DOHH2 (cell line): Measurements from ENCODE around the gene PREPL.

Source experiments
- H3F3A ChIP-seq: fragments of 200-600 bp; sonication (generic), shearing (Covaris generic); 2 replicates; pipeline ENCODE4 v1.6.0; 2016; ENCODE audit warnings: antibody characterized with exemption, mild to moderate bottlenecking; ENCODE audit not compliant: control insufficient read depth, insufficient read depth
- H3K27ac ChIP-seq: fragments of 200-600 bp; sonication (generic); 2 replicates; pipeline ENCODE4 v1.5.1; 2014; ENCODE audit warnings: low read depth, mild to moderate bottlenecking, low read length, moderate library complexity
- H3K27me3 ChIP-seq: fragments of 200-600 bp; sonication (generic); 2 replicates; pipeline ENCODE4 v1.6.1; 2014; ENCODE audit warnings: mild to moderate bottlenecking, low read length, mixed read lengths; ENCODE audit not compliant: control insufficient read depth
- H3K36me3 ChIP-seq: fragments of 200-600 bp; sonication (generic); 2 replicates; pipeline ENCODE4 v1.6.1; 2014; ENCODE audit warnings: mild to moderate bottlenecking, low read length, moderate library complexity, mixed read lengths; ENCODE audit not compliant: control insufficient read depth
- H3K4me1 ChIP-seq: fragments of 200-600 bp; sonication (generic); 2 replicates; pipeline ENCODE4 v1.6.1; 2014; ENCODE audit warnings: mild to moderate bottlenecking, low read length, mixed read lengths; ENCODE audit not compliant: control insufficient read depth
- H3K4me2 ChIP-seq: fragments of 200-600 bp; sonication (generic); 2 replicates; pipeline ENCODE4 v1.6.0; 2014; ENCODE audit warnings: mild to moderate bottlenecking, low read length, moderate library complexity
- H3K4me3 ChIP-seq: fragments of 200-600 bp; sonication (generic); 2 replicates; pipeline ENCODE4 v1.5.1; 2014; ENCODE audit warnings: mild to moderate bottlenecking, low read length, mixed read lengths
- H3K79me2 ChIP-seq: fragments of 200-600 bp; sonication (generic); 2 replicates; pipeline ENCODE4 v1.6.1; 2014; ENCODE audit warnings: mild to moderate bottlenecking, low read length, mixed read lengths; ENCODE audit not compliant: control insufficient read depth
- H3K9me2 ChIP-seq: fragments of 200-600 bp; sonication (generic); replicated peaks from 2 replicates; pipeline ENCODE4 v1.6.1; 2014; ENCODE audit warnings: mild to moderate bottlenecking, low read length, mixed read lengths; ENCODE audit not compliant: control insufficient read depth
- H3K9me3 ChIP-seq: fragments of 200-600 bp; sonication (generic); 2 replicates; pipeline ENCODE4 v1.6.1; 2014; ENCODE audit warnings: antibody characterized with exemption, low read length, mixed read lengths; ENCODE audit not compliant: control insufficient read depth, insufficient read depth
- H4K20me1 ChIP-seq: fragments of 200-600 bp; sonication (generic); 2 replicates; pipeline ENCODE4 v1.6.0; 2014; ENCODE audit warnings: low read depth, mild to moderate bottlenecking, antibody characterized with exemption, low read length, moderate library complexity; ENCODE audit not compliant: control insufficient read depth, insufficient read depth
- CTCF ChIP-seq: fragments of 200-600 bp; sonication (generic); IDR thresholded peaks from one replicate; pipeline ENCODE4 v1.5.1; 2014; ENCODE audit warnings: antibody characterized with exemption, mild to moderate bottlenecking, low read depth, low read length; ENCODE audit not compliant: poor library complexity, severe bottlenecking
- EZH2phosphoT487 ChIP-seq: fragments of 200-600 bp; sonication (generic); IDR thresholded peaks from 2 replicates; pipeline ENCODE4 v1.6.1; 2017; ENCODE audit warnings: borderline replicate concordance, mild to moderate bottlenecking, antibody characterized with exemption, low read length, moderate library complexity, mixed read lengths

The PREPL gene

GRCh38 chr2:44362207-44363015 lies 1.1 kb upstream of the PREPL start:
- H3K36me3 ChIP-seq, result no peaks in the 10 kb centered on the region

GRCh38 chr2:44360749-44361329 lies 455 bp downstream of the PREPL start:
- H4K20me1 ChIP-seq, result no peaks in the 10 kb centered on the region
- peak overlapping the region; percentile 72 for H3K27ac ChIP-seq
- peak overlapping the region; percentile 93 for H3K4me2 ChIP-seq
- no peaks in the 10 kb centered on the region for H3K36me3 ChIP-seq
- no peaks in the 10 kb centered on the region for H3K27me3 ChIP-seq
- H3K4me1 ChIP-seq, result peaks cover 24% of the 10 kb centered on the region
- peak overlapping the region; percentile 83 for H3K4me3 ChIP-seq
- TF ChIP-seq EZH2phosphoT487 (no peak), CTCF (no peak)
- no peaks in the 10 kb centered on the region for H3K9me3 ChIP-seq
- H3K9me2 ChIP-seq, result no peaks in the 10 kb centered on the region
- H3K79me2 ChIP-seq, result peaks cover 72% of the 10 kb centered on the region
- no peaks in the 10 kb centered on the region for H3F3A ChIP-seq

More at GRCh38 chr2:44362207-44363015, 1.1 kb upstream of the PREPL start:
- Histone ChIP-seq H3K9me3 (no peaks in the 10 kb centered on the region), H3K27me3 (no peaks in the 10 kb centered on the region), H3K4me3 (peak overlapping the region; percentile 83), H4K20me1 (no peaks in the 10 kb centered on the region), H3K27ac (peak overlapping the region; percentile 19; the same call in 1 of the 2 replicates), H3K9me2 (no peaks in the 10 kb centered on the region), H3K4me2 (peak overlapping the region; percentile 93), H3F3A (no peaks in the 10 kb centered on the region), H3K79me2 (peaks cover 77% of the 10 kb centered on the region), H3K4me1 (peaks cover 24% of the 10 kb centered on the region)
- TF ChIP-seq EZH2phosphoT487, result no peak
- TF ChIP-seq CTCF, result no peak

- Histone ChIP-seq H3K27me3 (no peaks in the 10 kb centered on the region), H3K79me2 (peaks cover 50% of the 10 kb centered on the region), H3F3A (no peaks in the 10 kb centered on the region), H3K4me2 (peak overlapping the region; percentile 31), H3K9me2 (no peaks in the 10 kb centered on the region), H3K4me1 (peaks cover 24% of the 10 kb centered on the region), H3K9me3 (no peaks in the 10 kb centered on the region), H3K27ac (no peak overlapping the region), H4K20me1 (no peaks in the 10 kb centered on the region), H3K36me3 (no peaks in the 10 kb centered on the region), H3K4me3 (no peak overlapping the region)
- TF ChIP-seq EZH2phosphoT487 (no peak), CTCF (no peak)
Observed at GRCh38 chr2:44358503-44358902, 2.8 kb downstream of the PREPL start.
